Natural killer cell treated with Interleukin-12 subunit alpha and Interleukin-12 subunit beta and Interleukin-15 and Interleukin-18, amount 100 ng/mL, for 72 hours (primary cell): ENCODE data around the gene G6PD. TPM values are rescaled to one million over a fixed set of nuclear protein-coding genes. Genes with fewer than 3 reads are reported as not detected.
"Not testable (repeated sequence)": the region's sequence is repeated elsewhere in the genome, so short reads cannot be mapped to it uniquely, and the experiment has no call there.

ENCODE experiments used
- ATAC-seq, 2 donors: fragments of 150-1000 bp; cut with Tn5 transposase in 1 of 2; sonication (Bioruptor Pico), chemical (Tn5 transposase) in 1 of 2; 2 replicates each; pipeline ENCODE4 v1.10.0; 2021
- DNase-seq: peaks from one replicate; pipeline ENCODE4 v3.0.0; 2022; ENCODE audit warnings: low spot score
- H3K27ac Mint-ChIP-seq, 2 donors: 1 replicate in 1 of 2; 2 replicates in 1 of 2; pipeline ENCODE4 v1.8.0; 2022; ENCODE audit warnings: mixed read lengths in 2 of 2, mild to moderate bottlenecking in 1 of 2, moderate library complexity in 1 of 2
- H3K27me3 Mint-ChIP-seq, 2 donors: 1 replicate in 1 of 2; 2 replicates in 1 of 2; pipeline ENCODE4 v1.8.0; 2022; ENCODE audit warnings: mixed read lengths in 2 of 2
- H3K36me3 Mint-ChIP-seq: one replicate; pipeline ENCODE4 v1.8.0; 2022; ENCODE audit warnings: mixed read lengths
- H3K4me1 Mint-ChIP-seq, 2 donors: 1 replicate in 1 of 2; 2 replicates in 1 of 2; pipeline ENCODE4 v1.8.0; 2022; ENCODE audit warnings: low read depth in 2 of 2, mixed read lengths in 2 of 2, mild to moderate bottlenecking in 1 of 2
- H3K4me3 Mint-ChIP-seq: one replicate; pipeline ENCODE4 v1.8.0; 2022; ENCODE audit warnings: mixed read lengths
- H3K9me3 Mint-ChIP-seq: 2 replicates; pipeline ENCODE4 v1.8.0; 2022; ENCODE audit warnings: mixed read lengths
- total RNA-seq, 2 donors: library from RNA; stranded (reverse); gene quantifications; one replicate each; pipeline ENCODE4 v1.2.3, GENCODE V29; 2022

The G6PD gene
- total RNA-seq, 2 donors from 2014 or later = 115 to 227 TPM

GRCh38 chrX:154515090-154515965 lies 31.3 kb downstream of the G6PD start:
- ATAC-seq (no peak), DNase-seq (no peak)
- H3K27me3 Mint-ChIP-seq = peaks cover 0 to 4% of the 10 kb centered on the region in 2 donors
- no peaks in the 10 kb centered on the region for H3K36me3 Mint-ChIP-seq
- H3K4me3 Mint-ChIP-seq = peak overlapping the region; percentile 86
- no peaks in the 10 kb centered on the region for H3K9me3 Mint-ChIP-seq
- H3K27ac Mint-ChIP-seq = peak overlapping the region; percentile 66 to 69
- H3K4me1 Mint-ChIP-seq = peaks cover 20 to 21% of the 10 kb centered on the region in 2 donors

- Mint-ChIP-seq H3K4me1 (peaks cover 20 to 21% of the 10 kb centered on the region in 2 donors), H3K27ac (peak overlapping the region; percentile 10 to 59), H3K27me3 (peaks cover 0 to 7% of the 10 kb centered on the region in 2 donors), H3K36me3 (peaks cover 10% of the 10 kb centered on the region), H3K9me3 (no peaks in the 10 kb centered on the region), H3K4me3 (peak overlapping the region; percentile 50)
- no peak for ATAC-seq
- no peak for DNase-seq
Measured at GRCh38 chrX:154513716-154514115, 32.9 kb downstream of the G6PD start.

- H3K36me3 Mint-ChIP-seq = peaks cover 10% of the 10 kb centered on the region
- H3K27me3 Mint-ChIP-seq = peaks cover 0 to 11% of the 10 kb centered on the region in 2 donors
- peaks cover 21 to 24% of the 10 kb centered on the region in 2 donors for H3K4me1 Mint-ChIP-seq
- ATAC-seq = no peak
- no peak for DNase-seq
- peak overlapping the region in 1 of 2 donors; percentile 10 for H3K27ac Mint-ChIP-seq
- no peaks in the 10 kb centered on the region for H3K9me3 Mint-ChIP-seq
- H3K4me3 Mint-ChIP-seq = no peak overlapping the region
Measured at GRCh38 chrX:154512879-154513553, 33.6 kb downstream of the G6PD start.

GRCh38 chrX:154511761-154512160 lies 34.9 kb downstream of the G6PD start:
- no peak overlapping the region for H3K4me3 Mint-ChIP-seq

GRCh38 chrX:154509455-154509854 lies 37.2 kb downstream of the G6PD start:
- Mint-ChIP-seq H3K9me3 (no peaks in the 10 kb centered on the region), H3K4me3 (no peak overlapping the region), H3K27me3 (peaks cover 0 to 11% of the 10 kb centered on the region in 2 donors), H3K36me3 (peaks cover 10% of the 10 kb centered on the region), H3K4me1 (peaks cover 9 to 12% of the 10 kb centered on the region in 2 donors), H3K27ac (no peak overlapping the region)
- DNase-seq = no peak
- ATAC-seq = no peak

More at GRCh38 chrX:154511761-154512160, 34.9 kb downstream of the G6PD start:
- ATAC-seq (no peak), DNase-seq (no peak)
- Mint-ChIP-seq H3K27me3 (peaks cover 0 to 11% of the 10 kb centered on the region in 2 donors), H3K9me3 (no peaks in the 10 kb centered on the region), H3K36me3 (peaks cover 10% of the 10 kb centered on the region), H3K4me1 (peaks cover 21 to 23% of the 10 kb centered on the region in 2 donors), H3K27ac (peak overlapping the region; percentile 10 to 64)

- no peak for ATAC-seq
Measured at GRCh38 chrX:154508384-154508745, 38.3 kb downstream of the G6PD start.

GRCh38 chrX:154507673-154508383 lies 38.8 kb downstream of the G6PD start:
- no peak for DNase-seq
- no peaks in the 10 kb centered on the region for H3K9me3 Mint-ChIP-seq
- H3K27me3 Mint-ChIP-seq = peaks cover 0 to 6% of the 10 kb centered on the region in 2 donors
- no peak for ATAC-seq
- H3K4me3 Mint-ChIP-seq = no peak overlapping the region
- H3K4me1 Mint-ChIP-seq = peaks cover 0 to 6% of the 10 kb centered on the region in 2 donors
- H3K27ac Mint-ChIP-seq = no peak overlapping the region
- peaks cover 10% of the 10 kb centered on the region for H3K36me3 Mint-ChIP-seq

More at GRCh38 chrX:154508384-154508745, 38.3 kb downstream of the G6PD start:
- H3K4me3 Mint-ChIP-seq = no peak overlapping the region
- peaks cover 0 to 6% of the 10 kb centered on the region in 2 donors for H3K27me3 Mint-ChIP-seq
- DNase-seq = no peak
- no peaks in the 10 kb centered on the region for H3K9me3 Mint-ChIP-seq
- H3K4me1 Mint-ChIP-seq = peaks cover 0 to 6% of the 10 kb centered on the region in 2 donors
- peaks cover 10% of the 10 kb centered on the region for H3K36me3 Mint-ChIP-seq
- no peak overlapping the region for H3K27ac Mint-ChIP-seq

GRCh38 chrX:154506483-154507332 lies 39.9 kb downstream of the G6PD start:
- peaks cover 0 to 6% of the 10 kb centered on the region in 2 donors for H3K27me3 Mint-ChIP-seq
- no peak overlapping the region for H3K4me3 Mint-ChIP-seq
- ATAC-seq (no peak), DNase-seq (no peak)
- no peak overlapping the region for H3K27ac Mint-ChIP-seq
- H3K36me3 Mint-ChIP-seq = peaks cover 10% of the 10 kb centered on the region
- H3K9me3 Mint-ChIP-seq = no peaks in the 10 kb centered on the region
- peaks cover 0 to 6% of the 10 kb centered on the region in 2 donors for H3K4me1 Mint-ChIP-seq

- DNase-seq (no peak), ATAC-seq (no peak)
- H3K27ac Mint-ChIP-seq = no peak overlapping the region
- no peaks in the 10 kb centered on the region for H3K9me3 Mint-ChIP-seq
- peaks cover 0 to 6% of the 10 kb centered on the region in 2 donors for H3K27me3 Mint-ChIP-seq
- no peak overlapping the region for H3K4me3 Mint-ChIP-seq
- peaks cover 0 to 4% of the 10 kb centered on the region in 2 donors for H3K4me1 Mint-ChIP-seq
- H3K36me3 Mint-ChIP-seq = peaks cover 10% of the 10 kb centered on the region
Measured at GRCh38 chrX:154505734-154506133, 40.9 kb downstream of the G6PD start.

GRCh38 chrX:154502989-154503388 lies 43.7 kb downstream of the G6PD start:
- H3K4me3 Mint-ChIP-seq = no peak overlapping the region
- no peak overlapping the region for H3K27ac Mint-ChIP-seq
- H3K4me1 Mint-ChIP-seq = no peaks in the 10 kb centered on the region
- peak in 1 of 2 donors; percentile 45 for ATAC-seq
- no peaks in the 10 kb centered on the region for H3K9me3 Mint-ChIP-seq
- H3K36me3 Mint-ChIP-seq = no peaks in the 10 kb centered on the region
- H3K27me3 Mint-ChIP-seq = no peaks in the 10 kb centered on the region
- DNase-seq = no peak

GRCh38 chrX:154502098-154502497 lies 44.5 kb downstream of the G6PD start:
- ATAC-seq = no peak
- Mint-ChIP-seq H3K4me3 (no peak overlapping the region), H3K27ac (no peak overlapping the region), H3K27me3 (no peaks in the 10 kb centered on the region), H3K4me1 (no peaks in the 10 kb centered on the region), H3K36me3 (no peaks in the 10 kb centered on the region), H3K9me3 (no peaks in the 10 kb centered on the region)
- no peak for DNase-seq

- not testable (repeated sequence) for H3K9me3 Mint-ChIP-seq, H3K4me1 Mint-ChIP-seq, H3K27me3 Mint-ChIP-seq, H3K36me3 Mint-ChIP-seq, H3K27ac Mint-ChIP-seq, H3K4me3 Mint-ChIP-seq, DNase-seq, ATAC-seq
Measured at GRCh38 chrX:154501423-154501822, 45.2 kb downstream of the G6PD start.

- ATAC-seq, DNase-seq, H3K36me3 Mint-ChIP-seq, H3K27ac Mint-ChIP-seq, H3K4me3 Mint-ChIP-seq, H3K27me3 Mint-ChIP-seq, H3K4me1 Mint-ChIP-seq, H3K9me3 Mint-ChIP-seq: not testable (repeated sequence)
Measured at GRCh38 chrX:154496591-154497137, 50.0 kb downstream of the G6PD start.
